ENCODE results near the gene PPFIA2.

PPFIA2 gene

GRCh38 chr12:81375969-81376368, 383.2 kb downstream of the PPFIA2 start:
- TF ChIP-seq EZH2phosphoT487 (IDR thresholded peaks at IDR 0.05; ENCODE audit: borderline replicate concordance): no peak
- no peak for TF ChIP-seq CTCF (conservative IDR thresholded peaks at IDR 0.05; ENCODE audit: low read length)

GRCh38 chr12:81370456-81370855, 388.7 kb downstream of the PPFIA2 start:
- H3K36me3 ChIP-seq (ENCODE audit: insufficient read depth, low read length): no peaks in the 10 kb centered on the region
- H3K4me2 ChIP-seq (ENCODE audit: low read depth, low read length, poor library complexity, severe bottlenecking): no peak overlapping the region
- no peaks in the 10 kb centered on the region for H3K79me2 ChIP-seq (ENCODE audit: insufficient read depth, low read length)
- no peak overlapping the region for H2AFZ ChIP-seq (ENCODE audit: low read length)
- H3F3A ChIP-seq (ENCODE audit: low read depth): no peaks in the 10 kb centered on the region
- H3K9me2 ChIP-seq (replicated peaks; ENCODE audit: low read depth, low read length): no peaks in the 10 kb centered on the region
- H3K9ac ChIP-seq (ENCODE audit: low read depth, low read length, poor library complexity, severe bottlenecking): no peak overlapping the region
- no peaks in the 10 kb centered on the region for H4K20me1 ChIP-seq (ENCODE audit: insufficient read depth, low read length, poor library complexity, severe bottlenecking)
- no peak overlapping the region for H3K4me3 ChIP-seq (ENCODE audit: low read length, poor library complexity, severe bottlenecking)
- no peaks in the 10 kb centered on the region for H3K9me3 ChIP-seq (ENCODE audit: insufficient read depth, low read depth, low read length)
- H3K4me1 ChIP-seq (ENCODE audit: insufficient read depth, low read length, poor library complexity, severe bottlenecking): no peaks in the 10 kb centered on the region
- no peaks in the 10 kb centered on the region for H3K27me3 ChIP-seq (ENCODE audit: insufficient read depth, low read length, poor library complexity, severe bottlenecking)
- no peak for TF ChIP-seq EZH2phosphoT487 (IDR thresholded peaks at IDR 0.05; ENCODE audit: borderline replicate concordance)
- TF ChIP-seq CTCF (conservative IDR thresholded peaks at IDR 0.05; ENCODE audit: low read length): no peak

More at GRCh38 chr12:81375969-81376368, 383.2 kb downstream of the PPFIA2 start:
- no peaks in the 10 kb centered on the region for H3K4me1 ChIP-seq (ENCODE audit: insufficient read depth, low read length, poor library complexity, severe bottlenecking)
- H3K36me3 ChIP-seq (ENCODE audit: insufficient read depth, low read length): no peaks in the 10 kb centered on the region
- no peak overlapping the region for H3K4me3 ChIP-seq (ENCODE audit: low read length, poor library complexity, severe bottlenecking)
- H3K9me3 ChIP-seq (ENCODE audit: insufficient read depth, low read depth, low read length): no peaks in the 10 kb centered on the region
- H4K20me1 ChIP-seq (ENCODE audit: insufficient read depth, low read length, poor library complexity, severe bottlenecking): no peaks in the 10 kb centered on the region
- H2AFZ ChIP-seq (ENCODE audit: low read length): no peak overlapping the region
- no peaks in the 10 kb centered on the region for H3K9me2 ChIP-seq (replicated peaks; ENCODE audit: low read depth, low read length)
- no peaks in the 10 kb centered on the region for H3K27me3 ChIP-seq (ENCODE audit: insufficient read depth, low read length, poor library complexity, severe bottlenecking)
- H3K9ac ChIP-seq (ENCODE audit: low read depth, low read length, poor library complexity, severe bottlenecking): no peak overlapping the region
- no peak overlapping the region for H3K4me2 ChIP-seq (ENCODE audit: low read depth, low read length, poor library complexity, severe bottlenecking)
- no peaks in the 10 kb centered on the region for H3K79me2 ChIP-seq (ENCODE audit: insufficient read depth, low read length)
- H3F3A ChIP-seq (ENCODE audit: low read depth): no peaks in the 10 kb centered on the region

- Histone ChIP-seq H3K27me3 (ENCODE audit: insufficient read depth, low read length, poor library complexity, severe bottlenecking) (no peaks in the 10 kb centered on the region), H3K4me1 (ENCODE audit: insufficient read depth, low read length, poor library complexity, severe bottlenecking) (no peaks in the 10 kb centered on the region), H3K4me3 (ENCODE audit: low read length, poor library complexity, severe bottlenecking) (no peak overlapping the region), H3K9ac (ENCODE audit: low read depth, low read length, poor library complexity, severe bottlenecking) (no peak overlapping the region), H3K36me3 (ENCODE audit: insufficient read depth, low read length) (no peaks in the 10 kb centered on the region), H3K9me2 (replicated peaks; ENCODE audit: low read depth, low read length) (no peaks in the 10 kb centered on the region), H4K20me1 (ENCODE audit: insufficient read depth, low read length, poor library complexity, severe bottlenecking) (no peaks in the 10 kb centered on the region), H3K9me3 (ENCODE audit: insufficient read depth, low read depth, low read length) (no peaks in the 10 kb centered on the region), H3F3A (ENCODE audit: low read depth) (no peaks in the 10 kb centered on the region), H3K4me2 (ENCODE audit: low read depth, low read length, poor library complexity, severe bottlenecking) (no peak overlapping the region), H2AFZ (ENCODE audit: low read length) (no peak overlapping the region), H3K79me2 (ENCODE audit: insufficient read depth, low read length) (no peaks in the 10 kb centered on the region)
- no peak for TF ChIP-seq EZH2phosphoT487 (IDR thresholded peaks at IDR 0.05; ENCODE audit: borderline replicate concordance)
- TF ChIP-seq CTCF (conservative IDR thresholded peaks at IDR 0.05; ENCODE audit: low read length): no peak
Observed at GRCh38 chr12:81369175-81369574, 390.0 kb downstream of the PPFIA2 start.

Measured in Loucy (cell line).